Measurements from ENCODE around the gene CHRNA1. TPM values are rescaled to one million over a fixed set of nuclear protein-coding genes. Genes with fewer than 3 reads are reported as not detected.
A peak's percentile ranks its signal among the peaks of the same experiment; 100 is the strongest.

CHRNA1 gene
- total and polyA plus RNA-seq, 9 of the 15 experiments (the other 6 are each of a cell fraction or from before 2014, with no cell fraction given): not detected

DNA sequence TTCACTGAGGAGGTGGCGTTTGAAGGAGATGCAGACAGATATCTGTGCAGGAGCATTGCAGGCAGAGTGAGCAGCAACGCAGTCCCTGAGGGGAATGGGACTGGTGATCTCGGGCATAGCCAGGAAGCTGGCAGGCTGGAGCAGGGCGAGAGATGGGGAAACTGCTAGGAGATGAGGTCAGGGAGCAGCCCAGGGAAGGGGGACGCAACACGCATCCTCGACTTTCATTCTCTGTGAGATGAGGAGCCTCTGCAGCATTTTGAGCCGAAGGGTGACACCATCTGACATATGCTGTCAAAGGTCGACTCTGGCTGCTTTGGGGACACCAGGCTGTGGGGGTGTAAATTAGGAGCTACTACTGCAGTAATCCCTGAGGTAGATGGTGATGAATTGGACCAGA lies 4.3 kb upstream of the CHRNA1 start:
- ChIA-PET POLR2A (interaction anchor here (0.6 kb wide), 1 partner anchor 8 kb away, joined by 3 read pairs; no protein-coding TSS in a partner anchor), CTCF (ENCODE audit: low intra/inter-chr PET ratio) (no interaction called here)
- intact Hi-C loops (cut with micrococcal nuclease) (no loop called here), in situ Hi-C loops (cut with MboI) (no loop called here)
- H3K4me1 ChIP-seq (replicated peaks in 1 of 2; ENCODE audit: control insufficient read depth in 2 of 2, insufficient read depth in 2 of 2, low read length in 2 of 2): no peaks in the 10 kb centered on the region
- H3K9me3 ChIP-seq (replicated peaks; ENCODE audit: control insufficient read depth, insufficient read depth, low read depth, low read length): no peaks in the 10 kb centered on the region
- H3K27me3 ChIP-seq (ENCODE audit: control insufficient read depth in 2 of 2, insufficient read depth in 2 of 2, low read length in 2 of 2): peaks cover 0 to 27% of the 10 kb centered on the region in 2 experiments; a peak in 3 of 5 replicates
- ATAC-seq: no peak
- WGBS (ENCODE audit: insufficient coverage, low coverage, missing lambda C conversion rate): 1% methylated on average over 9 of the region's 9 CpGs
- no peak overlapping the region for H3K4me3 ChIP-seq
- no peaks in the 10 kb centered on the region for H4K20me1 ChIP-seq (replicated peaks; ENCODE audit: control insufficient read depth, insufficient read depth, low read length)
- no peaks in the 10 kb centered on the region for H3K9me1 ChIP-seq (ENCODE audit: control insufficient read depth, insufficient read depth, low read length)
- no peak overlapping the region for H3K27ac ChIP-seq (ENCODE audit: extremely low read depth, low read depth, low read length)
- no peaks in the 10 kb centered on the region for H3K79me2 ChIP-seq (ENCODE audit: control insufficient read depth, insufficient read depth, low read length)
- H3K9ac ChIP-seq (ENCODE audit: insufficient read depth in 1 of 2, low read depth in 2 of 2, low read length in 2 of 2): peak overlapping the region in 1 of 2 experiments; percentile 47; a peak in 1 of 4 replicates
- no peak overlapping the region for H2AFZ ChIP-seq (ENCODE audit: low read depth, low read length)
- no peak for TF ChIP-seq FIP1L1 (IDR thresholded peaks at IDR 0.05; ENCODE audit: low read depth, low read length, poor library complexity, severe bottlenecking)
- no peak for TF ChIP-seq ZNF512 (tag; IDR thresholded peaks at IDR 0.05)
- TF ChIP-seq ZNF644 (tag; IDR thresholded peaks at IDR 0.05; ENCODE audit: low read depth): no peak
- TF ChIP-seq, protein P1, sequence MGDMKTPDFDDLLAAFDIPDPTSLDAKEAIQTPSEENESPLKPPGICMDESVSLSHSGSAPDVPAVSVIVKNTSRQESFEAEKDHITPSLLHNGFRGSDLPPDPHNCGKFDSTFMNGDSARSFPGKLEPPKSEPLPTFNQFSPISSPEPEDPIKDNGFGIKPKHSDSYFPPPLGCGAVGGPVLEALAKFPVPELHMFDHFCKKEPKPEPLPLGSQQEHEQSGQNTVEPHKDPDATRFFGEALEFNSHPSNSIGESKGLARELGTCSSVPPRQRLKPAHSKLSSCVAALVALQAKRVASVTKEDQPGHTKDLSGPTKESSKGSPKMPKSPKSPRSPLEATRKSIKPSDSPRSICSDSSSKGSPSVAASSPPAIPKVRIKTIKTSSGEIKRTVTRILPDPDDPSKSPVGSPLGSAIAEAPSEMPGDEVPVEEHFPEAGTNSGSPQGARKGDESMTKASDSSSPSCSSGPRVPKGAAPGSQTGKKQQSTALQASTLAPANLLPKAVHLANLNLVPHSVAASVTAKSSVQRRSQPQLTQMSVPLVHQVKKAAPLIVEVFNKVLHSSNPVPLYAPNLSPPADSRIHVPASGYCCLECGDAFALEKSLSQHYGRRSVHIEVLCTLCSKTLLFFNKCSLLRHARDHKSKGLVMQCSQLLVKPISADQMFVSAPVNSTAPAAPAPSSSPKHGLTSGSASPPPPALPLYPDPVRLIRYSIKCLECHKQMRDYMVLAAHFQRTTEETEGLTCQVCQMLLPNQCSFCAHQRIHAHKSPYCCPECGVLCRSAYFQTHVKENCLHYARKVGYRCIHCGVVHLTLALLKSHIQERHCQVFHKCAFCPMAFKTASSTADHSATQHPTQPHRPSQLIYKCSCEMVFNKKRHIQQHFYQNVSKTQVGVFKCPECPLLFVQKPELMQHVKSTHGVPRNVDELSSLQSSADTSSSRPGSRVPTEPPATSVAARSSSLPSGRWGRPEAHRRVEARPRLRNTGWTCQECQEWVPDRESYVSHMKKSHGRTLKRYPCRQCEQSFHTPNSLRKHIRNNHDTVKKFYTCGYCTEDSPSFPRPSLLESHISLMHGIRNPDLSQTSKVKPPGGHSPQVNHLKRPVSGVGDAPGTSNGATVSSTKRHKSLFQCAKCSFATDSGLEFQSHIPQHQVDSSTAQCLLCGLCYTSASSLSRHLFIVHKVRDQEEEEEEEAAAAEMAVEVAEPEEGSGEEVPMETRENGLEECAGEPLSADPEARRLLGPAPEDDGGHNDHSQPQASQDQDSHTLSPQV (IDR thresholded peaks at IDR 0.05): no peak
- TF ChIP-seq GATAD2A (IDR thresholded peaks at IDR 0.05): no peak
- TF ChIP-seq, protein P2, sequence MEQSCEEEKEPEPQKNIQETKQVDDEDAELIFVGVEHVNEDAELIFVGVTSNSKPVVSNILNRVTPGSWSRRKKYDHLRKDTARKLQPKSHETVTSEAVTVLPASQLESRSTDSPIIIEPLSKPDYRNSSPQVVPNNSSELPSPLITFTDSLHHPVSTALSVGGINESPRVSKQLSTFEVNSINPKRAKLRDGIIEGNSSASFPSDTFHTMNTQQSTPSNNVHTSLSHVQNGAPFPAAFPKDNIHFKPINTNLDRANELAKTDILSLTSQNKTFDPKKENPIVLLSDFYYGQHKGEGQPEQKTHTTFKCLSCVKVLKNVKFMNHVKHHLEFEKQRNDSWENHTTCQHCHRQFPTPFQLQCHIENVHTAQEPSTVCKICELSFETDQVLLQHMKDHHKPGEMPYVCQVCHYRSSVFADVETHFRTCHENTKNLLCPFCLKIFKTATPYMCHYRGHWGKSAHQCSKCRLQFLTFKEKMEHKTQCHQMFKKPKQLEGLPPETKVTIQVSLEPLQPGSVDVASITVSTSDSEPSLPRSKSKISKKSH (CRISPR knock-in tag; IDR thresholded peaks at IDR 0.05): no peak
- no peak for TF ChIP-seq ZNF766 (CRISPR knock-in tag; conservative IDR thresholded peaks at IDR 0.05)
- TF ChIP-seq PRMT5 (CRISPR knock-in tag; IDR thresholded peaks at IDR 0.05): no peak
- TF ChIP-seq, protein P3, sequence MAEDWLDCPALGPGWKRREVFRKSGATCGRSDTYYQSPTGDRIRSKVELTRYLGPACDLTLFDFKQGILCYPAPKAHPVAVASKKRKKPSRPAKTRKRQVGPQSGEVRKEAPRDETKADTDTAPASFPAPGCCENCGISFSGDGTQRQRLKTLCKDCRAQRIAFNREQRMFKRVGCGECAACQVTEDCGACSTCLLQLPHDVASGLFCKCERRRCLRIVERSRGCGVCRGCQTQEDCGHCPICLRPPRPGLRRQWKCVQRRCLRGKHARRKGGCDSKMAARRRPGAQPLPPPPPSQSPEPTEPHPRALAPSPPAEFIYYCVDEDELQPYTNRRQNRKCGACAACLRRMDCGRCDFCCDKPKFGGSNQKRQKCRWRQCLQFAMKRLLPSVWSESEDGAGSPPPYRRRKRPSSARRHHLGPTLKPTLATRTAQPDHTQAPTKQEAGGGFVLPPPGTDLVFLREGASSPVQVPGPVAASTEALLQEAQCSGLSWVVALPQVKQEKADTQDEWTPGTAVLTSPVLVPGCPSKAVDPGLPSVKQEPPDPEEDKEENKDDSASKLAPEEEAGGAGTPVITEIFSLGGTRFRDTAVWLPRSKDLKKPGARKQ (CRISPR knock-in tag; IDR thresholded peaks at IDR 0.05): no peak
- FAIRE-seq: no peak
- BruUV-seq (replicated peaks): no TSS peak
- no peak overlapping the region for H3K4me2 ChIP-seq (ENCODE audit: insufficient read depth, low read length)
- no peak for DNase-seq (ENCODE audit: extremely low read depth in 1 of 4, low spot score in 3 of 4)
- no peaks in the 10 kb centered on the region for H3K36me3 ChIP-seq (ENCODE audit: control insufficient read depth, insufficient read depth, low read length)

Data from K562 (cell line).